ENCODE data around the gene RBM3. TPM values are rescaled to one million over a fixed set of nuclear protein-coding genes. Genes with fewer than 3 reads are reported as not detected.
"Not testable (repeated sequence)": the region's sequence is repeated elsewhere in the genome, so short reads cannot be mapped to it uniquely, and the experiment has no call there.

Gene RBM3
- total RNA-seq, 2 donors from 2014 or later = 183 to 225 TPM

- not testable (repeated sequence) for H3K36me3 Mint-ChIP-seq (ENCODE audit: insufficient read depth in 2 of 2); H3K27ac Mint-ChIP-seq; H3K4me1 Mint-ChIP-seq (ENCODE audit: low read depth); H3K4me3 Mint-ChIP-seq; DNase-seq; H3K9me3 Mint-ChIP-seq; ATAC-seq (replicated peaks in 1 of 2); H3K27me3 Mint-ChIP-seq (ENCODE audit: low read depth)
Observed at GRCh38 chrX:48555731-48556325, 18.5 kb upstream of the RBM3 start.

- Mint-ChIP-seq H3K27ac (peak overlapping the region; percentile 87), H3K36me3 (ENCODE audit: insufficient read depth in 2 of 2) (peaks cover 2 to 7% of the 10 kb centered on the region in 2 donors), H3K4me1 (ENCODE audit: low read depth) (no peaks in the 10 kb centered on the region), H3K27me3 (ENCODE audit: low read depth) (peaks cover 6% of the 10 kb centered on the region), H3K4me3 (peak overlapping the region in 1 of 2 donors; percentile 43), H3K9me3 (no peaks in the 10 kb centered on the region)
- no peak for DNase-seq
- ATAC-seq (replicated peaks in 1 of 2) = peak; percentile 97 to 99
Observed at GRCh38 chrX:48558271-48558670, 16.0 kb upstream of the RBM3 start.

GRCh38 chrX:48559636-48560035 lies 14.6 kb upstream of the RBM3 start:
- Mint-ChIP-seq H3K27ac (no peak overlapping the region), H3K4me1 (ENCODE audit: low read depth) (no peaks in the 10 kb centered on the region), H3K27me3 (ENCODE audit: low read depth) (peaks cover 4% of the 10 kb centered on the region), H3K9me3 (no peaks in the 10 kb centered on the region), H3K36me3 (ENCODE audit: insufficient read depth in 2 of 2) (peaks cover 2 to 9% of the 10 kb centered on the region in 2 donors), H3K4me3 (no peak overlapping the region)
- ATAC-seq (replicated peaks in 1 of 2) (no peak), DNase-seq (no peak)

- Mint-ChIP-seq H3K36me3 (ENCODE audit: insufficient read depth in 2 of 2) (peaks cover 2 to 9% of the 10 kb centered on the region in 2 donors), H3K27ac (no peak overlapping the region), H3K4me1 (ENCODE audit: low read depth) (no peaks in the 10 kb centered on the region), H3K9me3 (no peaks in the 10 kb centered on the region), H3K27me3 (ENCODE audit: low read depth) (no peaks in the 10 kb centered on the region), H3K4me3 (no peak overlapping the region)
- DNase-seq (no peak), ATAC-seq (replicated peaks in 1 of 2) (no peak)
Observed at GRCh38 chrX:48560056-48560455, 14.2 kb upstream of the RBM3 start.

GRCh38 chrX:48560681-48561080 lies 13.6 kb upstream of the RBM3 start:
- Mint-ChIP-seq H3K27me3 (ENCODE audit: low read depth) (no peaks in the 10 kb centered on the region), H3K36me3 (ENCODE audit: insufficient read depth in 2 of 2) (peaks cover 2 to 9% of the 10 kb centered on the region in 2 donors), H3K4me1 (ENCODE audit: low read depth) (no peaks in the 10 kb centered on the region), H3K4me3 (no peak overlapping the region), H3K27ac (peak overlapping the region; percentile 46), H3K9me3 (no peaks in the 10 kb centered on the region)
- DNase-seq (no peak), ATAC-seq (replicated peaks in 1 of 2) (no peak)

- peaks cover 4 to 5% of the 10 kb centered on the region in 2 donors for H3K36me3 Mint-ChIP-seq (ENCODE audit: insufficient read depth in 2 of 2)
- H3K4me3 Mint-ChIP-seq = peak overlapping the region in 1 of 2 donors; percentile 18
- peak; percentile 73 to 78 for ATAC-seq (replicated peaks in 1 of 2)
- H3K9me3 Mint-ChIP-seq = no peaks in the 10 kb centered on the region
- peak overlapping the region; percentile 15 for H3K27ac Mint-ChIP-seq
- peaks cover 21% of the 10 kb centered on the region for H3K4me1 Mint-ChIP-seq (ENCODE audit: low read depth)
- peak; percentile 42 to 43 for DNase-seq
- no peaks in the 10 kb centered on the region for H3K27me3 Mint-ChIP-seq (ENCODE audit: low read depth)
Observed at GRCh38 chrX:48569958-48570357, 4.3 kb upstream of the RBM3 start.

- DNase-seq (no peak), ATAC-seq (replicated peaks in 1 of 2) (no peak)
- Mint-ChIP-seq H3K9me3 (no peaks in the 10 kb centered on the region), H3K27ac (peak overlapping the region; percentile 93), H3K27me3 (ENCODE audit: low read depth) (no peaks in the 10 kb centered on the region), H3K36me3 (ENCODE audit: insufficient read depth in 2 of 2) (peaks cover 15 to 26% of the 10 kb centered on the region in 2 donors), H3K4me3 (peak overlapping the region; percentile 90 to 98), H3K4me1 (ENCODE audit: low read depth) (peaks cover 31% of the 10 kb centered on the region)
Observed at GRCh38 chrX:48573690-48574269, 504 bp upstream of the RBM3 start.

- Mint-ChIP-seq H3K4me1 (ENCODE audit: low read depth) (peaks cover 17% of the 10 kb centered on the region), H3K9me3 (no peaks in the 10 kb centered on the region), H3K36me3 (ENCODE audit: insufficient read depth in 2 of 2) (peaks cover 22 to 32% of the 10 kb centered on the region in 2 donors), H3K27ac (peak overlapping the region; percentile 93), H3K4me3 (peak overlapping the region; percentile 90 to 98), H3K27me3 (ENCODE audit: low read depth) (no peaks in the 10 kb centered on the region)
- ATAC-seq (replicated peaks in 1 of 2) = no peak
- no peak for DNase-seq
Observed at GRCh38 chrX:48575642-48576041, 1.4 kb downstream of the RBM3 start.

GRCh38 chrX:48576108-48576507 lies 1.8 kb downstream of the RBM3 start:
- Mint-ChIP-seq H3K36me3 (ENCODE audit: insufficient read depth in 2 of 2) (peaks cover 22 to 32% of the 10 kb centered on the region in 2 donors), H3K9me3 (no peaks in the 10 kb centered on the region), H3K4me1 (ENCODE audit: low read depth) (peaks cover 15% of the 10 kb centered on the region), H3K27ac (peak overlapping the region; percentile 90), H3K27me3 (ENCODE audit: low read depth) (no peaks in the 10 kb centered on the region), H3K4me3 (peak overlapping the region; percentile 90 to 98)
- DNase-seq (no peak), ATAC-seq (replicated peaks in 1 of 2) (no peak)

GRCh38 chrX:48578661-48579128 lies 4.4 kb downstream of the RBM3 start:
- Mint-ChIP-seq H3K27ac (peak overlapping the region; percentile 17), H3K4me1 (ENCODE audit: low read depth) (peaks cover 15% of the 10 kb centered on the region), H3K36me3 (ENCODE audit: insufficient read depth in 2 of 2) (peaks cover 22 to 32% of the 10 kb centered on the region in 2 donors)

GRCh38 chrX:48579259-48579658 lies 5.0 kb downstream of the RBM3 start:
- DNase-seq (no peak), ATAC-seq (replicated peaks in 1 of 2) (no peak)
- H3K9me3 Mint-ChIP-seq = no peaks in the 10 kb centered on the region
- no peak overlapping the region for H3K4me3 Mint-ChIP-seq
- H3K27ac Mint-ChIP-seq = no peak overlapping the region
- peaks cover 9% of the 10 kb centered on the region for H3K4me1 Mint-ChIP-seq (ENCODE audit: low read depth)
- H3K27me3 Mint-ChIP-seq (ENCODE audit: low read depth) = no peaks in the 10 kb centered on the region
- peaks cover 20 to 32% of the 10 kb centered on the region in 2 donors for H3K36me3 Mint-ChIP-seq (ENCODE audit: insufficient read depth in 2 of 2)

More at GRCh38 chrX:48578661-48579128, 4.4 kb downstream of the RBM3 start:
- H3K9me3 Mint-ChIP-seq = no peaks in the 10 kb centered on the region
- H3K27me3 Mint-ChIP-seq (ENCODE audit: low read depth) = no peaks in the 10 kb centered on the region
- ATAC-seq (replicated peaks in 1 of 2) (no peak), DNase-seq (no peak)
- no peak overlapping the region for H3K4me3 Mint-ChIP-seq

GRCh38 chrX:48580662-48581061 lies 6.4 kb downstream of the RBM3 start:
- Mint-ChIP-seq H3K4me1 (ENCODE audit: low read depth) (peaks cover 6% of the 10 kb centered on the region), H3K4me3 (no peak overlapping the region), H3K27me3 (ENCODE audit: low read depth) (no peaks in the 10 kb centered on the region), H3K9me3 (peaks cover 0 to 3% of the 10 kb centered on the region in 2 donors), H3K27ac (no peak overlapping the region), H3K36me3 (ENCODE audit: insufficient read depth in 2 of 2) (peaks cover 13 to 22% of the 10 kb centered on the region in 2 donors)
- no peak for DNase-seq
- ATAC-seq (replicated peaks in 1 of 2) = no peak

- Mint-ChIP-seq H3K27me3 (ENCODE audit: low read depth) (no peaks in the 10 kb centered on the region), H3K4me3 (no peak overlapping the region), H3K36me3 (ENCODE audit: insufficient read depth in 2 of 2) (peaks cover 3% of the 10 kb centered on the region in 2 donors), H3K27ac (no peak overlapping the region), H3K9me3 (peaks cover 0 to 3% of the 10 kb centered on the region in 2 donors), H3K4me1 (ENCODE audit: low read depth) (no peaks in the 10 kb centered on the region)
- no peak for DNase-seq
- no peak for ATAC-seq (replicated peaks in 1 of 2)
Observed at GRCh38 chrX:48584698-48585097, 10.4 kb downstream of the RBM3 start.
